CD14-positive monocyte (primary cell): Measurements from ENCODE around the gene OLR1. TPM values are rescaled to one million over a fixed set of nuclear protein-coding genes. Genes with fewer than 3 reads are reported as not detected.

ENCODE experiments used
- DNase-seq, 3 donors: peaks; one replicate each; pipeline ENCODE4 v3.0.0-alpha.2; 2011 to 2022
- H2AFZ ChIP-seq: 2 replicates; pipeline ENCODE4 v1.6.0; 2012; ENCODE audit warnings: mild to moderate bottlenecking, low read depth, low read length, inconsistent platforms; ENCODE audit not compliant: insufficient read depth, poor library complexity, severe bottlenecking
- H3K27ac ChIP-seq, 2 donors: 1 replicate in 1 of 2; 2 replicates in 1 of 2; pipeline ENCODE4 v1.5.1; 2012 to 2013; ENCODE audit warnings: low read length in 2 of 2, control low read depth in 1 of 2, inconsistent platforms in 1 of 2, low read depth in 1 of 2, mild to moderate bottlenecking in 1 of 2
- H3K27me3 ChIP-seq, 2 donors: one replicate each; pipeline versions ENCODE4 v1.6.0 to v1.6.1; 2011 to 2013; ENCODE audit warnings: low read length in 2 of 2; ENCODE audit not compliant: control insufficient read depth in 2 of 2, insufficient read depth in 2 of 2
- H3K36me3 ChIP-seq, 2 donors: replicated peaks in 1 of 2; 1 replicate in 1 of 2; 2 replicates in 1 of 2; pipeline versions ENCODE4 v1.5.1 to v1.6.1; 2012 to 2013; ENCODE audit warnings: low read length in 2 of 2, control low read depth in 1 of 2, inconsistent platforms in 1 of 2, mild to moderate bottlenecking in 1 of 2; ENCODE audit not compliant: insufficient read depth in 2 of 2, control insufficient read depth in 1 of 2
- H3K4me1 ChIP-seq, 2 donors: 1 replicate in 1 of 2; 2 replicates in 1 of 2; pipeline versions ENCODE4 v1.5.1 to v1.6.1; 2012 to 2013; ENCODE audit warnings: low read length in 2 of 2, control low read depth in 1 of 2, inconsistent platforms in 1 of 2, mild to moderate bottlenecking in 1 of 2, moderate library complexity in 1 of 2; ENCODE audit not compliant: insufficient read depth in 2 of 2, control insufficient read depth in 1 of 2
- H3K4me2 ChIP-seq: replicated peaks from 2 replicates; pipeline ENCODE3; 2012; ENCODE audit warnings: low read length, moderate library complexity, mild to moderate bottlenecking; ENCODE audit not compliant: poor library complexity, severe bottlenecking; ENCODE audit errors: extremely low read depth
- H3K4me3 ChIP-seq, 3 experiments: fragments of 200-600 bp in 1 of 3; sonication (generic) in 1 of 3; replicated peaks in 1 of 3; 1 replicate in 2 of 3; 2 replicates in 1 of 3; pipeline ENCODE4 v1.5.1; 2011 to 2013; ENCODE audit warnings: low read length in 3 of 3, mild to moderate bottlenecking in 3 of 3, control low read depth in 2 of 3, low read depth in 2 of 3, inconsistent platforms in 1 of 3, moderate library complexity in 1 of 3
- H3K79me2 ChIP-seq: 2 replicates; pipeline ENCODE4 v1.6.0; 2012; ENCODE audit warnings: mild to moderate bottlenecking, control low read depth, inconsistent platforms, low read length, moderate library complexity; ENCODE audit not compliant: insufficient read depth
- H3K9ac ChIP-seq: 2 replicates; pipeline ENCODE4 v1.6.0; 2017; ENCODE audit warnings: low read length, mild to moderate bottlenecking; ENCODE audit not compliant: insufficient read depth, poor library complexity, severe bottlenecking
- H3K9me3 ChIP-seq, 2 donors: replicated peaks in 1 of 2; 1 replicate in 1 of 2; 2 replicates in 1 of 2; pipeline versions ENCODE4 v1.5.1 to v1.6.1; 2012 to 2013; ENCODE audit warnings: low read length in 2 of 2, control low read depth in 1 of 2; ENCODE audit not compliant: control insufficient read depth in 1 of 2, insufficient read depth in 1 of 2
- H4K20me1 ChIP-seq: 2 replicates; pipeline ENCODE4 v1.6.0; 2012; ENCODE audit warnings: mild to moderate bottlenecking, low read length, control low read depth, moderate library complexity; ENCODE audit not compliant: insufficient read depth
- H3K27ac Mint-ChIP-seq, 7 donors: one replicate each; pipeline ENCODE4 v1.8.0; 2020; ENCODE audit warnings: mild to moderate bottlenecking in 7 of 7, mixed read lengths in 7 of 7, moderate library complexity in 6 of 7, inconsistent platforms in 2 of 7
- H3K27me3 Mint-ChIP-seq, 3 donors: one replicate each; pipeline ENCODE4 v1.8.0; 2021 to 2022; ENCODE audit warnings: low read depth in 3 of 3, mild to moderate bottlenecking in 3 of 3, mixed read lengths in 3 of 3, moderate library complexity in 3 of 3, inconsistent platforms in 1 of 3
- H3K36me3 Mint-ChIP-seq, 2 donors: one replicate each; pipeline ENCODE4 v1.8.0; 2020; ENCODE audit warnings: mixed read lengths in 2 of 2, inconsistent platforms in 1 of 2, mild to moderate bottlenecking in 1 of 2
- H3K4me1 Mint-ChIP-seq: one replicate; pipeline ENCODE4 v1.8.0; 2020; ENCODE audit warnings: mild to moderate bottlenecking, mixed read lengths
- H3K4me3 Mint-ChIP-seq, 2 donors: one replicate each; pipeline ENCODE4 v1.8.0; 2020; ENCODE audit warnings: mild to moderate bottlenecking in 2 of 2, mixed read lengths in 2 of 2, moderate library complexity in 1 of 2
- H3K9me3 Mint-ChIP-seq, 7 donors: one replicate each; pipeline ENCODE4 v1.8.0; 2020 to 2022; ENCODE audit warnings: mixed read lengths in 7 of 7, mild to moderate bottlenecking in 6 of 7, moderate library complexity in 6 of 7, inconsistent platforms in 2 of 7
- WGBS: methylation state at CpG from one replicate; pipeline ENCODE4 v1.1.5; 2013; ENCODE audit warnings: missing lambda C conversion rate; ENCODE audit not compliant: insufficient coverage; 5-methylcytosine and 5-hydroxymethylcytosine counted together
- intact Hi-C, 2 donors: fragments of 100-400 bp; cut with micrococcal nuclease; formaldehyde crosslinking; loops; one replicate each; pipeline versions ENCODE4 v1.15.0 to v1.15.1; 2023
- polyA plus RNA-seq, 3 donors: library from polyadenylated mRNA; depleted of rRNA in 1 of 3; unstranded in 2 of 3; stranded (reverse) in 1 of 3; fragments of 300-500 nt in 2 of 3; fragments of >200 nt in 1 of 3; fragmentation: Illumina TruSeq in 2 of 3; gene quantifications; 1 replicate in 2 of 3; 2 replicates in 1 of 3; pipeline ENCODE4 v1.2.3, GENCODE V29; 2012 to 2021
- TF ChIP-seq, protein P1 (sequence below): fragments of 200-600 bp; IDR thresholded peaks from one replicate; pipeline ENCODE4 v1.8.0; 2022; ENCODE audit warnings: antibody characterized with exemption, mild to moderate bottlenecking

Gene OLR1
- polyA plus RNA-seq, 3 donors = 0.88 to 12.9 (median 0.99) TPM

DNA sequence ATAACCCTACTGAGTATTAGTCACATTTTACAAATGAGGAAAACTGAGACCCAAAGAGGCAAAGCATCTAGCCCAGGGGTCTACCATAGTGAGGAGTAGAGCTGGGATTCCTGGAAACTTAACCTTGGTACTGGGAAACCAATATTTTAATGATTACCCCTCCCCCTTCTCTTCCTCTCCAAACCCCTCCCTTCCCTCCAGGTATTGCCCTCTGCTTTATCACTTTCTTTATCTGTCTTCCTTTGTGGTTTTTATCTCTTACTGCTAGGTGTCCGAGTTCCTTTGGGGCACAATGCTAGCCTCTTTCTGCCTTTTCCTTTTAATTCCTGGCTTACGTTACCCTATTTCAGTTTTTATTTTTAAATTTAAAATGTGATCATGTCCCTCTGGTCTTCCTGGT lies 43.5 kb upstream of the OLR1 start:
- no peak for DNase-seq
- peaks cover 3% of the 10 kb centered on the region for H3K79me2 ChIP-seq
- Mint-ChIP-seq H3K9me3 (peaks cover 0 to 2% (median 0%) of the 10 kb centered on the region in 7 donors), H3K27ac (peak overlapping the region in 1 of 7 donors; percentile 50), H3K4me1 (peaks cover 17% of the 10 kb centered on the region), H3K36me3 (peaks cover 44 to 45% of the 10 kb centered on the region in 2 donors), H3K27me3 (peaks cover 1 to 3% (median 3%) of the 10 kb centered on the region in 3 donors), H3K4me3 (peak overlapping the region; percentile 96 to 99)
- no CpG with 5 or more reads among the region's 2 CpGs for WGBS
- no peaks in the 10 kb centered on the region for H3K9me3 ChIP-seq
- no peak overlapping the region for H2AFZ ChIP-seq
- H3K4me1 ChIP-seq = peaks cover 18 to 25% of the 10 kb centered on the region in 2 donors
- no peak overlapping the region for H3K27ac ChIP-seq
- TF ChIP-seq, protein P1, sequence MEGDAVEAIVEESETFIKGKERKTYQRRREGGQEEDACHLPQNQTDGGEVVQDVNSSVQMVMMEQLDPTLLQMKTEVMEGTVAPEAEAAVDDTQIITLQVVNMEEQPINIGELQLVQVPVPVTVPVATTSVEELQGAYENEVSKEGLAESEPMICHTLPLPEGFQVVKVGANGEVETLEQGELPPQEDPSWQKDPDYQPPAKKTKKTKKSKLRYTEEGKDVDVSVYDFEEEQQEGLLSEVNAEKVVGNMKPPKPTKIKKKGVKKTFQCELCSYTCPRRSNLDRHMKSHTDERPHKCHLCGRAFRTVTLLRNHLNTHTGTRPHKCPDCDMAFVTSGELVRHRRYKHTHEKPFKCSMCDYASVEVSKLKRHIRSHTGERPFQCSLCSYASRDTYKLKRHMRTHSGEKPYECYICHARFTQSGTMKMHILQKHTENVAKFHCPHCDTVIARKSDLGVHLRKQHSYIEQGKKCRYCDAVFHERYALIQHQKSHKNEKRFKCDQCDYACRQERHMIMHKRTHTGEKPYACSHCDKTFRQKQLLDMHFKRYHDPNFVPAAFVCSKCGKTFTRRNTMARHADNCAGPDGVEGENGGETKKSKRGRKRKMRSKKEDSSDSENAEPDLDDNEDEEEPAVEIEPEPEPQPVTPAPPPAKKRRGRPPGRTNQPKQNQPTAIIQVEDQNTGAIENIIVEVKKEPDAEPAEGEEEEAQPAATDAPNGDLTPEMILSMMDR = no peak
- H3K36me3 ChIP-seq = peaks cover 20 to 31% of the 10 kb centered on the region in 2 donors
- H3K4me2 ChIP-seq = peak overlapping the region; percentile 84
- no peaks in the 10 kb centered on the region for H3K27me3 ChIP-seq
- intact Hi-C loops = loop anchor here in 1 of 2 donors (10.0 kb wide), 3 partner anchors 61 to 351 kb away; partner anchors contain the start of gene CLEC2B
- H3K9ac ChIP-seq = no peak overlapping the region
- peaks cover 32% of the 10 kb centered on the region for H4K20me1 ChIP-seq
- peak overlapping the region in 1 of 3 experiments; percentile 95 for H3K4me3 ChIP-seq

DNA sequence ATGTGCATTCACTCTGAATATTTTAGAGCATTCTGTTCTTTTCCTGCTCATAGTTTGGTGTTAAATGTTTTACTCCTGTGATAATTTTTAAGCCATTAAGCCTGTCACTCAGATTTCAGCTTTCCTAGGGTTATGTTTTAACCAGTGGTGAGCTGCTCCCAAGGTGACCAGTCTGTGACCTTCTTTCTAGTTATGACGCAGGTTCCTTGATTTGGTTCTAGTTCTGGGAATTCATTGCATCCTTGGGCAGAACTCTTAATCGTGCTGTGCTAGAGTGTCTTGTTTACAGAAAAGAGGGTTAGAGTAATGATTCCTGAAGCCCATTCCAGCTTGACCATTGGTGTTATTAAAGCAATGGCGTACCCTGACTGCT lies 42.9 kb upstream of the OLR1 start:
- intact Hi-C loops = loop anchor here in 1 of 2 donors (10.0 kb wide), 3 partner anchors 60 to 350 kb away; partner anchors contain the start of gene CLEC2B
- peaks cover 1 to 3% (median 3%) of the 10 kb centered on the region in 3 donors for H3K27me3 Mint-ChIP-seq
- no peak for DNase-seq
- H3K36me3 ChIP-seq = peaks cover 14 to 25% of the 10 kb centered on the region in 2 donors
- no peaks in the 10 kb centered on the region for H3K9me3 ChIP-seq
- no peak overlapping the region for H2AFZ ChIP-seq
- H4K20me1 ChIP-seq = peaks cover 32% of the 10 kb centered on the region
- H3K79me2 ChIP-seq = peaks cover 3% of the 10 kb centered on the region
- H3K27ac Mint-ChIP-seq = peak overlapping the region in 2 of 7 donors; percentile 13 to 15
- peaks cover 17% of the 10 kb centered on the region for H3K4me1 Mint-ChIP-seq
- peak overlapping the region; percentile 96 to 99 for H3K4me3 Mint-ChIP-seq
- WGBS = 100% methylated on average over 1 of the region's 3 CpGs
- H3K4me1 ChIP-seq = peaks cover 18 to 25% of the 10 kb centered on the region in 2 donors
- H3K27ac ChIP-seq = no peak overlapping the region
- no peaks in the 10 kb centered on the region for H3K27me3 ChIP-seq
- H3K4me2 ChIP-seq = peak overlapping the region; percentile 84
- peaks cover 39 to 40% of the 10 kb centered on the region in 2 donors for H3K36me3 Mint-ChIP-seq
- H3K4me3 ChIP-seq = peak overlapping the region in 1 of 3 experiments; percentile 95
- TF ChIP-seq, protein P1 = no peak
- H3K9ac ChIP-seq = no peak overlapping the region
- H3K9me3 Mint-ChIP-seq = peaks cover 0 to 2% (median 0%) of the 10 kb centered on the region in 7 donors
